OCI-LY7 (cell line): ENCODE measurements around the gene NRSN2. TPM values are rescaled to one million over a fixed set of nuclear protein-coding genes. Genes with fewer than 3 reads are reported as not detected.

Experiments
- BruUV-seq: library from RNA; stranded (reverse); fragments of 400-500 nt; replicated peaks from 2 replicates; lab custom pipeline; 2021; lab: Mats Ljungman, UMichigan
- CTCF ChIA-PET: fragments of 300-600 bp; sonication (Branson Sonifier 250); formaldehyde crosslinking; loops from one replicate; lab custom pipeline; 2022; ENCODE audit warnings: antibody characterized with exemption; ENCODE audit not compliant: unreplicated experiment; lab: Charles Lee
- POLR2A ChIA-PET: fragments of 300-600 bp; sonication (Branson Sonifier 250); formaldehyde crosslinking; loops from one replicate; lab custom pipeline; 2022; ENCODE audit warnings: antibody characterized with exemption; lab: Charles Lee
- DNase-seq: peaks from one replicate; pipeline ENCODE4 v3.0.0-alpha.2; 2015; ENCODE audit warnings: low spot score
- H2AFZ ChIP-seq: fragments of 200-600 bp; sonication (generic), shearing (Covaris generic); 2 replicates; pipeline ENCODE4 v1.6.1; 2014; ENCODE audit warnings: mild to moderate bottlenecking, antibody characterized with exemption, low read length, moderate library complexity
- H3K27ac ChIP-seq: fragments of 200-600 bp; sonication (generic); 2 replicates; pipeline ENCODE4 v1.5.1; 2014; ENCODE audit warnings: mixed run types, low read depth, mild to moderate bottlenecking, moderate library complexity, low read length, inconsistent platforms; ENCODE audit not compliant: poor library complexity, severe bottlenecking
- H3K36me3 ChIP-seq: fragments of 200-600 bp; sonication (generic); 2 replicates; pipeline ENCODE4 v1.6.1; 2014; ENCODE audit warnings: mild to moderate bottlenecking, antibody characterized with exemption, low read length, moderate library complexity, mixed read lengths; ENCODE audit not compliant: insufficient read depth
- H3K4me1 ChIP-seq: fragments of 200-600 bp; sonication (generic); 2 replicates; pipeline ENCODE4 v1.5.1; 2014; ENCODE audit warnings: mild to moderate bottlenecking, low read length; ENCODE audit not compliant: insufficient read depth, poor library complexity, severe bottlenecking
- H3K4me2 ChIP-seq: fragments of 200-600 bp; sonication (generic); 2 replicates; pipeline ENCODE4 v1.6.1; 2014; ENCODE audit warnings: mild to moderate bottlenecking, low read length
- H3K4me3 ChIP-seq: fragments of 200-600 bp; sonication (generic); 2 replicates; pipeline ENCODE4 v1.5.1; 2014; ENCODE audit warnings: mild to moderate bottlenecking, low read depth, low read length; ENCODE audit not compliant: poor library complexity, severe bottlenecking
- H3K79me2 ChIP-seq: fragments of 200-600 bp; sonication (generic); 2 replicates; pipeline ENCODE4 v1.6.1; 2016; ENCODE audit warnings: low read depth, mild to moderate bottlenecking, low read length, moderate library complexity, mixed read lengths; ENCODE audit not compliant: insufficient read depth
- H3K9me2 ChIP-seq: fragments of 200-600 bp; sonication (generic); 2 replicates; pipeline ENCODE4 v1.6.1; 2016; ENCODE audit warnings: mild to moderate bottlenecking, low read length, mixed read lengths; ENCODE audit not compliant: insufficient read depth
- H3K9me3 ChIP-seq: fragments of 200-600 bp; sonication (generic); 2 replicates; pipeline ENCODE4 v1.6.1; 2014; ENCODE audit warnings: mild to moderate bottlenecking, mixed run types, low read length, mixed read lengths
- H4K20me1 ChIP-seq: fragments of 200-600 bp; sonication (generic); 2 replicates; pipeline ENCODE4 v1.6.1; 2014; ENCODE audit warnings: mild to moderate bottlenecking, antibody characterized with exemption, low read length, moderate library complexity, mixed read lengths; ENCODE audit not compliant: insufficient read depth
- EZH2phosphoT487 ChIP-seq: fragments of 200-600 bp; sonication (generic); IDR thresholded peaks from 2 replicates; pipeline ENCODE4 v1.6.1; 2018; ENCODE audit warnings: low read depth, borderline replicate concordance, mild to moderate bottlenecking, mixed run types, antibody characterized with exemption, low read length, moderate library complexity, mixed read lengths
- intact Hi-C: fragments of 100-400 bp; cut with micrococcal nuclease; formaldehyde crosslinking; loops from one replicate; pipeline ENCODE4 v1.10.0; 2022; ENCODE audit not compliant: unreplicated experiment
- total RNA-seq, 2 experiments: library from RNA; depleted of rRNA in 1 of 2; stranded (reverse); fragments of >200 nt in 1 of 2; shearing (Covaris generic) in 1 of 2; gene quantifications; 2 replicates each; pipeline ENCODE4 v1.2.3, GENCODE V29; 2014 to 2022
- TF ChIP-seq, protein P1 (sequence below): fragments of 200-600 bp; sonication (generic); conservative IDR thresholded peaks from 2 replicates; pipeline ENCODE4 v1.5.1; 2014; ENCODE audit warnings: mild to moderate bottlenecking, antibody characterized with exemption, low read length, moderate library complexity, mixed read lengths

NRSN2 gene
- total RNA-seq, 2 experiments from 2014 or later, result 0.32 to 0.86 TPM

DNA sequence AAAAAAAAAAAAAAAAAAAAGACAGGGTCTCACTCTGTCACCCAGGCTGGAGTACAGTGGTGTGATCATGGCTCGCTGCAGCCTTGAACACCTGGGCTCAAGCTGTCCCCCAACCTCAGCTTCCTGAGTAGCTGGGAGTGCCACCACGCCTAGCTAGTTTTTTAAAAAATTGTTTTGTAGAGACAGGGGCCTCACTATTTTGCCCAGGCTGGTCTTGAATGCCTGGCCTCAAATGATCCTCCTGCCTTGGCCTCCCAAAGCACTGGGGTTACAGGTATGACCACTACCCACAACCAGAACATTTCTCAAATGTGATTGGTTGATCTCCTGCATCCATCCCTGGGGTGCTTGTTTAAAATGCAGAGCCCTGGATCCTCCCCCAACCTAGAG, 55.6 kb downstream of the NRSN2 start:
- ChIA-PET CTCF (interaction anchor here (0.5 kb wide), 1 partner anchor 20 kb away, joined by 3 read pairs; no protein-coding TSS in a partner anchor), POLR2A (interaction anchor here (0.6 to 6.0 kb wide), 6 partner anchors 12 to 176 kb away, joined by 3 to 44 read pairs (median 6); partner anchors contain the start of gene TRIB3)
- Histone ChIP-seq H3K27ac (peak overlapping the region; percentile 87), H3K36me3 (peaks cover 13% of the 10 kb centered on the region), H3K79me2 (no peaks in the 10 kb centered on the region), H3K4me1 (peaks cover 59% of the 10 kb centered on the region), H3K9me2 (no peaks in the 10 kb centered on the region), H3K9me3 (peaks cover 11% of the 10 kb centered on the region; the same call in 1 of the 2 replicates), H3K4me3 (no peak overlapping the region), H4K20me1 (no peaks in the 10 kb centered on the region), H2AFZ (no peak overlapping the region; the same call in 1 of the 2 replicates), H3K4me2 (peak overlapping the region; percentile 62)
- DNase-seq, result peak; percentile 87
- no TSS peak for BruUV-seq
- intact Hi-C loops, result loop anchor here (1.0 to 2.0 kb wide), 2 partner anchors 41 to 60 kb away; partner anchors contain the start of gene TBC1D20
- no peak for TF ChIP-seq EZH2phosphoT487
- TF ChIP-seq, protein P1, sequence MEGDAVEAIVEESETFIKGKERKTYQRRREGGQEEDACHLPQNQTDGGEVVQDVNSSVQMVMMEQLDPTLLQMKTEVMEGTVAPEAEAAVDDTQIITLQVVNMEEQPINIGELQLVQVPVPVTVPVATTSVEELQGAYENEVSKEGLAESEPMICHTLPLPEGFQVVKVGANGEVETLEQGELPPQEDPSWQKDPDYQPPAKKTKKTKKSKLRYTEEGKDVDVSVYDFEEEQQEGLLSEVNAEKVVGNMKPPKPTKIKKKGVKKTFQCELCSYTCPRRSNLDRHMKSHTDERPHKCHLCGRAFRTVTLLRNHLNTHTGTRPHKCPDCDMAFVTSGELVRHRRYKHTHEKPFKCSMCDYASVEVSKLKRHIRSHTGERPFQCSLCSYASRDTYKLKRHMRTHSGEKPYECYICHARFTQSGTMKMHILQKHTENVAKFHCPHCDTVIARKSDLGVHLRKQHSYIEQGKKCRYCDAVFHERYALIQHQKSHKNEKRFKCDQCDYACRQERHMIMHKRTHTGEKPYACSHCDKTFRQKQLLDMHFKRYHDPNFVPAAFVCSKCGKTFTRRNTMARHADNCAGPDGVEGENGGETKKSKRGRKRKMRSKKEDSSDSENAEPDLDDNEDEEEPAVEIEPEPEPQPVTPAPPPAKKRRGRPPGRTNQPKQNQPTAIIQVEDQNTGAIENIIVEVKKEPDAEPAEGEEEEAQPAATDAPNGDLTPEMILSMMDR, result no peak

DNA sequence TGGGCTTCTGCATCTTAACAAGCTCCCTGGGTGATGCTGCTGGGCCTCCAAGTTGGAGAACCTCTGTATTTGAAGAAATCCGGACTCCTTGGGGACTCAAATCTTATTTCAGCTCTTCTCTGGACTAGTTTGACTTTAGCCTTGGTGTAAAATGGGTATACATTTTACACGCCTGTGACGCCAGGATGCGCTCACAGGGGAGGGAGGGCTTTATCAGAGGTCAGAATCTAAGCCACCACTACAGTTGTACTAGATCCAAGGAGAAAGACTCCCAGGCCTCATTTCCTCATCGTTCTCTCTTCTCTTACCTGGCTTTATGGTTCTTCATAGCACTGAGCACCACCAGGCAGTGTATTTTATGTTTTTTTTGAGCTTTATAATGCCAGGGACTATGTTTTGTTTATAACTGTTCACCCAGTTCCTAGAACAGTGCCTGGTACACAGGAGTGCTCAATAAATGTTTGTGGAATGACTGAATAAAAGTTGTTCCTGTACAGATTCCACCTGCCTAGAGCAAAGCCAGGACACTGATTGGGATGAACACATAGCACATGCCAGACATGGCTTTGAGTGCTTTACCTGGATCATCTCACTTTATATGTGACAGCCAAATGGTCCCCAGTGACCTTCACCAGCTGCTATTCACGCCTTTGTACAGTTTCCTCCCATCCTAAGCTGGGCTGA, 56.1 kb downstream of the NRSN2 start:
- BruUV-seq, result no TSS peak
- POLR2A ChIA-PET, result interaction anchor here (0.6 to 6.0 kb wide), 6 partner anchors 11 to 177 kb away, joined by 3 to 44 read pairs (median 6); partner anchors contain the start of gene TRIB3

More for the DNA sequence above, 56.1 kb downstream of the NRSN2 start:
- H3K4me2 ChIP-seq, result peak overlapping the region; percentile 62
- intact Hi-C loops, result loop anchor here (1.0 to 2.0 kb wide), 2 partner anchors 42 to 60 kb away; partner anchors contain the start of gene TBC1D20
- no peaks in the 10 kb centered on the region for H3K9me2 ChIP-seq
- CTCF ChIA-PET, result interaction anchor here (0.5 kb wide), 1 partner anchor 21 kb away, joined by 3 read pairs; no protein-coding TSS in a partner anchor
- DNase-seq, result no peak
- peaks cover 60% of the 10 kb centered on the region for H3K4me1 ChIP-seq
- H3K36me3 ChIP-seq, result peaks cover 8% of the 10 kb centered on the region
- H3K27ac ChIP-seq, result peak overlapping the region; percentile 87
- peaks cover 11% of the 10 kb centered on the region; the same call in 1 of the 2 replicates for H3K9me3 ChIP-seq
- TF ChIP-seq EZH2phosphoT487, result no peak
- TF ChIP-seq, protein P1, result no peak
- H3K4me3 ChIP-seq, result no peak overlapping the region
- H4K20me1 ChIP-seq, result no peaks in the 10 kb centered on the region
- H2AFZ ChIP-seq, result no peak overlapping the region; the same call in 1 of the 2 replicates
- H3K79me2 ChIP-seq, result no peaks in the 10 kb centered on the region
